GM12891 (cell line): ENCODE results near the gene TAS1R1.
A peak's percentile ranks its signal among the peaks of the same experiment; 100 is the strongest.

ENCODE experiments used
- DNase-seq: peaks from one replicate; pipeline ENCODE4 v3.0.0; 2011; ENCODE audit warnings: low spot score; ENCODE audit not compliant: insufficient read length
- FAIRE-seq: peaks from 2 replicates; lab custom pipeline; 2011; peaks lifted over from hg19 to GRCh38; lab: Jason Lieb, UNC
- PAX5 ChIP-seq: IDR thresholded peaks from 2 replicates; pipeline ENCODE4 v1.6.1; 2011; ENCODE audit warnings: low read length, moderate library complexity, mild to moderate bottlenecking; ENCODE audit not compliant: insufficient read depth, severe bottlenecking
- POLR2A ChIP-seq: IDR thresholded peaks from 2 replicates; pipeline ENCODE4 v1.6.1; 2011; ENCODE audit warnings: low read depth, low read length, control low read depth
- POLR2AphosphoS5 ChIP-seq: IDR thresholded peaks from 2 replicates; pipeline ENCODE4 v1.6.1; 2011; ENCODE audit warnings: low read depth, low read length, control low read depth
- POU2F2 ChIP-seq: IDR thresholded peaks from 2 replicates; pipeline ENCODE4 v1.6.1; 2011; ENCODE audit warnings: low read depth, mild to moderate bottlenecking, control low read depth, low read length, moderate library complexity
- SPI1 ChIP-seq: IDR thresholded peaks from 2 replicates; pipeline ENCODE4 v1.6.1; 2011; ENCODE audit warnings: low read depth, low read length, control low read depth
- TAF1 ChIP-seq: IDR thresholded peaks from 2 replicates; pipeline ENCODE4 v1.6.1; 2011; ENCODE audit warnings: low read depth, low read length, control low read depth

Gene TAS1R1

GRCh38 chr1:6601923-6602668, 47.0 kb downstream of the TAS1R1 start:
- FAIRE-seq (peak; percentile 87), DNase-seq (no peak)
- TF ChIP-seq POLR2AphosphoS5 = 0 out of 2 replicates have a peak, but pooled peaks have one; percentile 15
- peak; percentile 52; the same call in 1 of the 2 replicates for TF ChIP-seq TAF1
- no peak for TF ChIP-seq POLR2A
- TF ChIP-seq SPI1 = peak; percentile 5; the same call in 1 of the 2 replicates

GRCh38 chr1:6602669-6603237, 47.6 kb downstream of the TAS1R1 start, which contains the start of gene KLHL21:
Gene KLHL21 (minus strand): TSS chr1:6602869. CDS start chr1:6602817, 52 bp downstream.
- peak; percentile 82 for DNase-seq
- TF ChIP-seq TAF1 (peak; percentile 15; the same call in 1 of the 2 replicates), POLR2A (peak; percentile 73), SPI1 (no peak), POU2F2 (no peak), PAX5 (no peak), POLR2AphosphoS5 (peak; percentile 55)
- FAIRE-seq = no peak

- no peak for DNase-seq
- FAIRE-seq = peak; percentile 64
- TF ChIP-seq POU2F2 (no peak), PAX5 (no peak), POLR2A (no peak; the same call in 1 of the 2 replicates), SPI1 (no peak), POLR2AphosphoS5 (0 out of 2 replicates have a peak, but pooled peaks have one; percentile 34), TAF1 (peak; percentile 38; the same call in 1 of the 2 replicates)
Observed at GRCh38 chr1:6603238-6603914, 48.3 kb downstream of the TAS1R1 start.

- DNase-seq = no peak
- no peak for TF ChIP-seq SPI1
- no peak for TF ChIP-seq POLR2A
- TF ChIP-seq PAX5 = no peak
- TF ChIP-seq POU2F2 = no peak
- no peak for TF ChIP-seq POLR2AphosphoS5
- no peak for TF ChIP-seq TAF1
- no peak for FAIRE-seq
Observed at GRCh38 chr1:6603915-6604558, 48.9 kb downstream of the TAS1R1 start.

GRCh38 chr1:6612641-6613360, 57.7 kb downstream of the TAS1R1 start:
- TF ChIP-seq PAX5 = no peak
- TF ChIP-seq POLR2A = no peak
- DNase-seq (peak; percentile 72), FAIRE-seq (peak; percentile 56)

GRCh38 chr1:6613361-6614018, 58.4 kb downstream of the TAS1R1 start, which contains the start of gene PHF13:
Gene PHF13 (plus strand): TSS chr1:6613731. CDS start chr1:6614067, 336 bp downstream.
- TF ChIP-seq PAX5 = no peak
- no peak for TF ChIP-seq POU2F2
- TF ChIP-seq POLR2AphosphoS5 = no peak
- TF ChIP-seq TAF1 = no peak
- no peak for TF ChIP-seq SPI1
- no peak for TF ChIP-seq POLR2A
- peak; percentile 97 for FAIRE-seq
- DNase-seq = peak; percentile 99

- peak; percentile 86 for DNase-seq
- FAIRE-seq = peak; percentile 16
- TF ChIP-seq POU2F2 = no peak
Observed at GRCh38 chr1:6614019-6614928, 59.2 kb downstream of the TAS1R1 start.

GRCh38 chr1:6614929-6615785, 60.0 kb downstream of the TAS1R1 start:
- FAIRE-seq (no peak), DNase-seq (no peak)
- TF ChIP-seq TAF1 = no peak
- TF ChIP-seq SPI1 = no peak
- TF ChIP-seq POLR2AphosphoS5 = no peak
- TF ChIP-seq POU2F2 = no peak
- no peak for TF ChIP-seq POLR2A
- no peak for TF ChIP-seq PAX5
